Astrocyte (in vitro differentiated cells and primary cell): Measurements from ENCODE around the gene AHDC1. TPM values are rescaled to one million over a fixed set of nuclear protein-coding genes. Genes with fewer than 3 reads are reported as not detected.

Source experiments
- DNase-seq: peaks from one replicate; pipeline ENCODE4 v3.0.0-alpha.2; 2010; ENCODE audit warnings: low read depth
- FAIRE-seq: peaks from 2 replicates; lab custom pipeline; 2011; peaks lifted over from hg19 to GRCh38; lab: Jason Lieb, UNC
- H2AFZ ChIP-seq: 2 replicates; pipeline ENCODE4 v1.6.0; 2012; ENCODE audit warnings: low read depth, low read length, inconsistent platforms
- H3K27ac ChIP-seq: 2 replicates; pipeline ENCODE4 v1.5.1; 2011; ENCODE audit warnings: low read depth, low read length, inconsistent platforms
- H3K27me3 ChIP-seq: 2 replicates; pipeline ENCODE4 v1.6.0; 2011; ENCODE audit warnings: low read length, inconsistent platforms; ENCODE audit not compliant: insufficient read depth
- H3K36me3 ChIP-seq: 2 replicates; pipeline ENCODE4 v1.5.1; 2011; ENCODE audit warnings: low read length, inconsistent platforms; ENCODE audit not compliant: insufficient read depth
- H3K4me1 ChIP-seq: 2 replicates; pipeline ENCODE4 v1.5.1; 2011; ENCODE audit warnings: low read length, inconsistent platforms; ENCODE audit not compliant: insufficient read depth
- H3K4me2 ChIP-seq: 2 replicates; pipeline ENCODE4 v1.6.0; 2012; ENCODE audit warnings: low read length, inconsistent platforms
- H3K4me3 ChIP-seq: 2 replicates; pipeline ENCODE4 v1.5.1; 2011; ENCODE audit warnings: low read depth, mild to moderate bottlenecking, low read length, inconsistent platforms; ENCODE audit not compliant: insufficient read depth
- H3K79me2 ChIP-seq: 2 replicates; pipeline ENCODE4 v1.6.0; 2012; ENCODE audit warnings: mild to moderate bottlenecking, low read length, inconsistent platforms; ENCODE audit not compliant: insufficient read depth
- H3K9ac ChIP-seq: 2 replicates; pipeline ENCODE4 v1.6.0; 2012; ENCODE audit warnings: mild to moderate bottlenecking, low read length, inconsistent platforms
- H3K9me3 ChIP-seq: 2 replicates; pipeline ENCODE4 v1.5.1; 2012; ENCODE audit warnings: low read depth, mild to moderate bottlenecking, low read length, inconsistent platforms; ENCODE audit not compliant: insufficient read depth
- H4K20me1 ChIP-seq: 2 replicates; pipeline ENCODE4 v1.6.0; 2012; ENCODE audit warnings: low read length, inconsistent platforms; ENCODE audit not compliant: insufficient read depth
- H3K27ac Mint-ChIP-seq: one replicate; pipeline ENCODE4 v1.8.0; 2021; ENCODE audit warnings: mild to moderate bottlenecking, mixed read lengths; ENCODE audit not compliant: unreplicated experiment
- H3K27me3 Mint-ChIP-seq: one replicate; pipeline ENCODE4 v1.8.0; 2021; ENCODE audit warnings: low read depth, mixed read lengths; ENCODE audit not compliant: unreplicated experiment
- H3K36me3 Mint-ChIP-seq: one replicate; pipeline ENCODE4 v1.8.0; 2021; ENCODE audit warnings: low read depth, mixed read lengths; ENCODE audit not compliant: unreplicated experiment
- H3K4me1 Mint-ChIP-seq: one replicate; pipeline ENCODE4 v1.8.0; 2021; ENCODE audit warnings: low read depth, mixed read lengths; ENCODE audit not compliant: unreplicated experiment
- H3K4me3 Mint-ChIP-seq: one replicate; pipeline ENCODE4 v1.8.0; 2021; ENCODE audit warnings: mild to moderate bottlenecking, moderate library complexity, mixed read lengths; ENCODE audit not compliant: unreplicated experiment
- H3K9me3 Mint-ChIP-seq: one replicate; pipeline ENCODE4 v1.8.0; 2021; ENCODE audit warnings: mild to moderate bottlenecking, mixed read lengths; ENCODE audit not compliant: unreplicated experiment
- EZH2 ChIP-seq: IDR thresholded peaks from 2 replicates; pipeline ENCODE4 v1.6.1; 2012; ENCODE audit warnings: mild to moderate bottlenecking, low read length, inconsistent platforms; ENCODE audit not compliant: insufficient read depth
- total RNA-seq: library from RNA; stranded (reverse); gene quantifications from 2 replicates; pipeline ENCODE4 v1.2.1, GENCODE V29; 2021
- TF ChIP-seq, protein P1 (sequence below): IDR thresholded peaks from 2 replicates; pipeline ENCODE4 v1.5.1; 2011; ENCODE audit warnings: low read depth, mild to moderate bottlenecking, inconsistent platforms, low read length, moderate library complexity; ENCODE audit not compliant: insufficient read depth

The AHDC1 gene
- total RNA-seq, 1 donor from 2014 or later: 75.7 TPM

DNA sequence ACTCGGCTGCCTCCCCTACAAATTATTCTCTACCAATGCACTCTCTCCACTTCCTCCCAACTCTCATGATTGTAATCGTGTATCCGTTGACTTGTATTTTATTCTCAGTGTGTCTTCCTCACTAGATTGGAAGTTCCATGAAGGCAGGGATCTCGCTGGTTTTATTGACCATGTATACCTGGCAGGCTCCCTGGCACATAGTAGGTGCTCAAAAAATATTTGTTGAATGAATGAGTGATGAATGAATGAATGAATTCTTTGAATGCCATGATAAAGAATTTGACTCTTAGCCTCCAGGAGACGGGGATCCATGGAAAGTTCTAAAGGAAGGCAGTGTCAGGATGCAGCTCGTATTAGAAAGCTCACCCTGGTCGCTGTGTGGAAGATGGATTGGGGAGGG, 85.1 kb downstream of the AHDC1 start:
- DNase-seq (no peak), FAIRE-seq (no peak)
- H3K4me1 ChIP-seq: peaks cover 13% of the 10 kb centered on the region
- Mint-ChIP-seq H3K36me3 (no peaks in the 10 kb centered on the region), H3K27me3 (peaks cover 2% of the 10 kb centered on the region), H3K9me3 (peaks cover 2% of the 10 kb centered on the region), H3K4me1 (peaks cover 48% of the 10 kb centered on the region), H3K4me3 (no peak overlapping the region), H3K27ac (no peak overlapping the region)
- no peaks in the 10 kb centered on the region for H3K27me3 ChIP-seq
- no peaks in the 10 kb centered on the region for H3K9me3 ChIP-seq
- H4K20me1 ChIP-seq: no peaks in the 10 kb centered on the region
- H3K4me2 ChIP-seq: no peak overlapping the region
- H2AFZ ChIP-seq: no peak overlapping the region
- H3K79me2 ChIP-seq: no peaks in the 10 kb centered on the region
- TF ChIP-seq, protein P1, sequence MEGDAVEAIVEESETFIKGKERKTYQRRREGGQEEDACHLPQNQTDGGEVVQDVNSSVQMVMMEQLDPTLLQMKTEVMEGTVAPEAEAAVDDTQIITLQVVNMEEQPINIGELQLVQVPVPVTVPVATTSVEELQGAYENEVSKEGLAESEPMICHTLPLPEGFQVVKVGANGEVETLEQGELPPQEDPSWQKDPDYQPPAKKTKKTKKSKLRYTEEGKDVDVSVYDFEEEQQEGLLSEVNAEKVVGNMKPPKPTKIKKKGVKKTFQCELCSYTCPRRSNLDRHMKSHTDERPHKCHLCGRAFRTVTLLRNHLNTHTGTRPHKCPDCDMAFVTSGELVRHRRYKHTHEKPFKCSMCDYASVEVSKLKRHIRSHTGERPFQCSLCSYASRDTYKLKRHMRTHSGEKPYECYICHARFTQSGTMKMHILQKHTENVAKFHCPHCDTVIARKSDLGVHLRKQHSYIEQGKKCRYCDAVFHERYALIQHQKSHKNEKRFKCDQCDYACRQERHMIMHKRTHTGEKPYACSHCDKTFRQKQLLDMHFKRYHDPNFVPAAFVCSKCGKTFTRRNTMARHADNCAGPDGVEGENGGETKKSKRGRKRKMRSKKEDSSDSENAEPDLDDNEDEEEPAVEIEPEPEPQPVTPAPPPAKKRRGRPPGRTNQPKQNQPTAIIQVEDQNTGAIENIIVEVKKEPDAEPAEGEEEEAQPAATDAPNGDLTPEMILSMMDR: no peak
- TF ChIP-seq EZH2: no peak
- H3K36me3 ChIP-seq: no peaks in the 10 kb centered on the region
- no peak overlapping the region for H3K4me3 ChIP-seq
- no peak overlapping the region for H3K9ac ChIP-seq
- no peak overlapping the region for H3K27ac ChIP-seq

DNA sequence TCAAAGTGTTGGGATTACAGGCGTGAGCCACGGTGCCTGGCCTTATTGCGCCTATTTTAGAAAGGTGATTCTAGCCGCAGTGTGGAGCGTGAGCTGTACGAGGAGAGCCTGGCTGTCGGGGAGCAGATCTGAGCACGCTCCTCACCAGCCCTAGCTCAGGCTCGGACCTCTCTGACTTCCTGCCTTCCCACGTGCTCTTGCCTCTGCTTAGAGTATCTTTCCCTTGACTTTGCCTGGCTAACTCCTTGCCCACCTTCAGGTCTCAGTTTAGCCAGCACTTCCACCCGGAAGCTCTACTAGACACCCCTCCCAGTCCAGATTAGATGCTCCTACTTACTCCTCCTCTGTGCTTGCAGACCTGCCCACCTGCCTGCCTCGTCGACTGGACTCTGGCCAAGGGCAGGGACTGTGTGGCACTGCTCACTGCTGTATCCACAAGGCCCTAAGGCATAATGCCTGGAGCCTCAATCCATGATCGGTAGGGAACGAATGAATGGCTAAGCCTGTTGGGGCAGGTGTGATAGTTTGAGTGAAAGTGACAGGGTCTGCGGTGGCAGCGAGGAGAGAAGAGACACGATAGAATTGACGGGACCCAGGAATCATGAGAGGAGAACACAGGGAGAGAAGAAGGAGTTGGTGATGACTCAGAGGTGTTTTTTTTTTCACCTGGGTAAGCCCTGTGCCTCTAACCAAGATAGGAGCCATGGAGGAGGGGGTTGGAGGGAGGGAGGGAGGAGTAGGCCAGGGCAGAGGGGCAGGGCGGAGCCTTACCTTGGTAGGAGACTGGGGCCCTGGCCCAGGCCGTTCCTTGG, 85.8 kb downstream of the AHDC1 start:
- FAIRE-seq (no peak), DNase-seq (no peak)
- Histone ChIP-seq H3K9me3 (no peaks in the 10 kb centered on the region), H3K4me2 (no peak overlapping the region), H3K27me3 (no peaks in the 10 kb centered on the region), H3K36me3 (no peaks in the 10 kb centered on the region), H4K20me1 (no peaks in the 10 kb centered on the region), H3K27ac (no peak overlapping the region), H3K9ac (no peak overlapping the region), H3K4me1 (peaks cover 13% of the 10 kb centered on the region), H3K4me3 (no peak overlapping the region), H2AFZ (no peak overlapping the region), H3K79me2 (no peaks in the 10 kb centered on the region)
- Mint-ChIP-seq H3K9me3 (peaks cover 2% of the 10 kb centered on the region), H3K27me3 (peaks cover 2% of the 10 kb centered on the region), H3K27ac (no peak overlapping the region), H3K4me1 (peaks cover 43% of the 10 kb centered on the region), H3K4me3 (peak overlapping the region; percentile 30), H3K36me3 (no peaks in the 10 kb centered on the region)
- no peak for TF ChIP-seq EZH2
- TF ChIP-seq, protein P1: no peak

DNA sequence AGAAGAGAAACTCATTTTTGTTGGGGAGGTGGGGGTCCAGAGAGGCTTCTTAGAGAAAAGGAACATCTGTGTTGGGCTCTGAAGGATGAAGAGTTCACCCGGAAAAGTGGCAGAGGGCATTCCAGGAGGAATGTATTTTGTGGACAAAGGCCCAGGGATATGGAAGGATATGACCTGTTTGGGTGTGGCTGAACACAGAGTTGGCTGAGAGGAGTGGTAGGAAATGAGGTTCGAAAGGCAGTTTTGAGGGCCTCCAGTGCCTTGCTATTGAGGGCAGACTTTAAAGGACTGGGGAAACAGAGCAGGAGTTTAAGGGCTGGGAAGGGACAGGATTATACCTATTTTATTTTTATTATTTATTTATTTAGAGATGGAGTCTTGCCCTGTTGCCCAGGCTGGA, 86.6 kb downstream of the AHDC1 start:
- DNase-seq: no peak
- Histone ChIP-seq H3K9ac (no peak overlapping the region), H3K27ac (no peak overlapping the region), H3K4me2 (no peak overlapping the region), H4K20me1 (no peaks in the 10 kb centered on the region), H3K4me3 (no peak overlapping the region), H3K9me3 (no peaks in the 10 kb centered on the region), H2AFZ (no peak overlapping the region), H3K36me3 (no peaks in the 10 kb centered on the region), H3K79me2 (no peaks in the 10 kb centered on the region), H3K27me3 (no peaks in the 10 kb centered on the region), H3K4me1 (peaks cover 7% of the 10 kb centered on the region)
- peaks cover 2% of the 10 kb centered on the region for H3K9me3 Mint-ChIP-seq
- TF ChIP-seq, protein P1: no peak
- no peak for TF ChIP-seq EZH2
- no peak for FAIRE-seq
- peaks cover 2% of the 10 kb centered on the region for H3K27me3 Mint-ChIP-seq
- H3K4me1 Mint-ChIP-seq: peaks cover 36% of the 10 kb centered on the region
- no peak overlapping the region for H3K27ac Mint-ChIP-seq
- H3K36me3 Mint-ChIP-seq: no peaks in the 10 kb centered on the region
- H3K4me3 Mint-ChIP-seq: no peak overlapping the region
